ENCODE data around the gene ADAT3. TPM values are rescaled to one million over a fixed set of nuclear protein-coding genes. Genes with fewer than 3 reads are reported as not detected.
A peak's percentile ranks its signal among the peaks of the same experiment; 100 is the strongest.

Gene ADAT3
- total RNA-seq, 1 donor from 2014 or later: 10.9 TPM

DNA sequence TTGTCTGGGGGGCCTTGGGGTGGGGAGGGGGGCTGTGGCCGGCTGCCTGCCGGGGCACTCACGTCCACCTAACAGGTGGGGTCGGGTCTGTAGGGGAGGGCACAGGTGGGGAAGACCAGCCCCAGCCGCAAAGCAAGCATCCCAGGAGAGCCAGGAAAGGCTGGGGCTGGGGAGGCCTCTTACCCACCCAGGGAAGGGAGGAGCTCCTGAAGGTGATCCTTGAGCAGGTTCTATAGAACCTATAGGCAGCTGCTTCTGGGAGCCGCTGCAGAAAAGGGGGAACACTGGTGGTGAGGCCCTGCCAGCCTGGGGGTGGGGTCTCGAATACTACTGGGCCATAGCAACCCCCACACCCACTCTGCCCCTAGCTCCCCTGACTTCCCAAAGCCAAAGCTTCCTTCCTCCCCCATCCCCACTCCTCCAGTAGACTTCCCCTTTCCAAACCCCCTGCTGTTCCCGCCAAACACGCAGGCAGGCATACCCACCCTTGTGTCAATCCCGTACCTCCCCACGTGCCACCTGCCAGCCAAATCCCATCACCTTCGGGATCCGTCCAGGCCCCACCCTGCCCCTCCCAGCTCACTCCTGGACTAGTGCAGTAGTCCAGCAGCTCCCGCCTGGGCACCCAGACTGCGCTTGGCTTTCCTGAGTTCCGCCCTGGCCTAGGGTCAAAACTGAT is 47.4 kb upstream of the ADAT3 start:
- H3K27ac Mint-ChIP-seq (ENCODE audit: unreplicated experiment): peak overlapping the region; percentile 33
- H3K9me3 Mint-ChIP-seq (ENCODE audit: unreplicated experiment): peaks cover 24% of the 10 kb centered on the region
- TF ChIP-seq, protein P1, sequence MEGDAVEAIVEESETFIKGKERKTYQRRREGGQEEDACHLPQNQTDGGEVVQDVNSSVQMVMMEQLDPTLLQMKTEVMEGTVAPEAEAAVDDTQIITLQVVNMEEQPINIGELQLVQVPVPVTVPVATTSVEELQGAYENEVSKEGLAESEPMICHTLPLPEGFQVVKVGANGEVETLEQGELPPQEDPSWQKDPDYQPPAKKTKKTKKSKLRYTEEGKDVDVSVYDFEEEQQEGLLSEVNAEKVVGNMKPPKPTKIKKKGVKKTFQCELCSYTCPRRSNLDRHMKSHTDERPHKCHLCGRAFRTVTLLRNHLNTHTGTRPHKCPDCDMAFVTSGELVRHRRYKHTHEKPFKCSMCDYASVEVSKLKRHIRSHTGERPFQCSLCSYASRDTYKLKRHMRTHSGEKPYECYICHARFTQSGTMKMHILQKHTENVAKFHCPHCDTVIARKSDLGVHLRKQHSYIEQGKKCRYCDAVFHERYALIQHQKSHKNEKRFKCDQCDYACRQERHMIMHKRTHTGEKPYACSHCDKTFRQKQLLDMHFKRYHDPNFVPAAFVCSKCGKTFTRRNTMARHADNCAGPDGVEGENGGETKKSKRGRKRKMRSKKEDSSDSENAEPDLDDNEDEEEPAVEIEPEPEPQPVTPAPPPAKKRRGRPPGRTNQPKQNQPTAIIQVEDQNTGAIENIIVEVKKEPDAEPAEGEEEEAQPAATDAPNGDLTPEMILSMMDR (IDR thresholded peaks at IDR 0.05; ENCODE audit: partially characterized antibody, unreplicated experiment): no peak
- H3K27me3 Mint-ChIP-seq (ENCODE audit: unreplicated experiment): peaks cover 18% of the 10 kb centered on the region
- no peak overlapping the region for H3K4me3 Mint-ChIP-seq (ENCODE audit: unreplicated experiment)
- DNase-seq: no peak
- H3K4me1 Mint-ChIP-seq (ENCODE audit: low read depth, unreplicated experiment): peaks cover 11% of the 10 kb centered on the region
- H3K36me3 Mint-ChIP-seq (ENCODE audit: unreplicated experiment): no peaks in the 10 kb centered on the region

DNA sequence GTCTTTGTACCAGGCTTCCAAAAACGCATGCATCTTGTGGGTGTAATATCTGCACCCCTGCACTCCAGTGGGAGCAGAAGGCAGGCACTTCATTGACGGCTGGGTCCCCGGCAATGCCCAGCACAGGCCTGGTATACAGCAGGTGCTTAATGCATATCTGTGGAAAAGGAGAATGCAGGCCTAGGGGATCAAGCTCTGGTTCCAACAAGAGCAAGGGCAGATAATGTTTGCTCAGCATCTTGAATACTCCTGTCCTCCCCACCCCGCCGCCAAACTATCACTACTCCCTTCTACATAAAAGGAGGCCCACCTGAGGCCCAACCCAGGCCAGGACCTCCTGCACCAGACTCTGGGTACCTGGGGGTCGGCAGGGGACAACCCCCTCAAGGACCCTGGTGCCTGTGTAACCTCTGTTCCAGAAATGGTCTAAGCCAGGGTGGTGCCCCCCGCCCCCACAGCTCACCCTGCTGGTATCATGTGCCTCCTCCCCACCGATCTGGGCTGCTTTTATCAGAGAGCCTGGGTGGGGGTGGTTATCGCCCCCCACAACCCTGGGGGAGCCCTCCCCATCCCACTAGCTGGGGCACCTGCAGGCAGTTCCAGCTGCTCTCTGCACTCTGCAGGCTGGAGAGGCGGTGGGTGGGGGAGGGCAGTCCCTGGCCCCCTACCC is 46.7 kb upstream of the ADAT3 start:
- H3K4me3 Mint-ChIP-seq (ENCODE audit: unreplicated experiment): no peak overlapping the region
- peak overlapping the region; percentile 17 for H3K27ac Mint-ChIP-seq (ENCODE audit: unreplicated experiment)
- no peak for DNase-seq
- peaks cover 22% of the 10 kb centered on the region for H3K9me3 Mint-ChIP-seq (ENCODE audit: unreplicated experiment)
- H3K27me3 Mint-ChIP-seq (ENCODE audit: unreplicated experiment): peaks cover 18% of the 10 kb centered on the region
- peaks cover 9% of the 10 kb centered on the region for H3K4me1 Mint-ChIP-seq (ENCODE audit: low read depth, unreplicated experiment)
- TF ChIP-seq, protein P1 (IDR thresholded peaks at IDR 0.05; ENCODE audit: partially characterized antibody, unreplicated experiment): no peak
- H3K36me3 Mint-ChIP-seq (ENCODE audit: unreplicated experiment): no peaks in the 10 kb centered on the region

DNA sequence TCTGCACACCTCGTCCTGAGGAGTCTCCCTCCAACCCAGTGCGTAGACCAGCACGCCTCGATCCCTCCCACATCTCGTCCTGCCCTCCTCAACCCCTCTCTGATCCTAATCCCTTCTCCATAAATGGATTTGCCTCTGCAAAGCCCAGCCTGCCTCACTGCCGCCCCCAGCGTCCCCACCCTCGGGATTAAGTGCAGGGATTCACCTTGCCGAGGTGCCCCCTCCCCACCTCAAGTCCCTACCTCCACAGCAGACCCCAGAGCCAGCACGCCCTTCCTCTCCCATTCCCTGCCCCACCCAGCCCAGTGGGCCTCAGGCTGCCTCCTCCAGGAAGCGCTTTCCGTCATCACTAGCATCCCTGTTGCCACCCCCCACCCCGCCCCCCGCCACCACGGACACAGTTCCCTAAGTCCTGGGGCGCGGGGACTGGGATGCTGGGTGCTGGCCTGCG is 45.8 kb upstream of the ADAT3 start:
- TF ChIP-seq, protein P1 (IDR thresholded peaks at IDR 0.05; ENCODE audit: partially characterized antibody, unreplicated experiment): no peak
- peaks cover 18% of the 10 kb centered on the region for H3K27me3 Mint-ChIP-seq (ENCODE audit: unreplicated experiment)
- no peaks in the 10 kb centered on the region for H3K36me3 Mint-ChIP-seq (ENCODE audit: unreplicated experiment)
- DNase-seq: no peak
- peaks cover 9% of the 10 kb centered on the region for H3K4me1 Mint-ChIP-seq (ENCODE audit: low read depth, unreplicated experiment)
- H3K27ac Mint-ChIP-seq (ENCODE audit: unreplicated experiment): peak overlapping the region; percentile 79
- H3K9me3 Mint-ChIP-seq (ENCODE audit: unreplicated experiment): peaks cover 22% of the 10 kb centered on the region
- H3K4me3 Mint-ChIP-seq (ENCODE audit: unreplicated experiment): peak overlapping the region; percentile 82

- DNase-seq: peak; percentile 67
- TF ChIP-seq, protein P1 (IDR thresholded peaks at IDR 0.05; ENCODE audit: partially characterized antibody, unreplicated experiment): no peak
- Mint-ChIP-seq H3K4me1 (ENCODE audit: low read depth, unreplicated experiment) (peaks cover 6% of the 10 kb centered on the region), H3K36me3 (ENCODE audit: unreplicated experiment) (no peaks in the 10 kb centered on the region), H3K27ac (ENCODE audit: unreplicated experiment) (no peak overlapping the region), H3K4me3 (ENCODE audit: unreplicated experiment) (peak overlapping the region; percentile 30), H3K27me3 (ENCODE audit: unreplicated experiment) (peaks cover 11% of the 10 kb centered on the region), H3K9me3 (ENCODE audit: unreplicated experiment) (peaks cover 14% of the 10 kb centered on the region)
These were observed 45.0 kb upstream of the ADAT3 start for GRCh38 chr19:1860042-1860775.

All from glutamatergic neuron (in vitro differentiated cells).